ENCODE results near the gene HSD17B3. TPM values are rescaled to one million over a fixed set of nuclear protein-coding genes. Genes with fewer than 3 reads are reported as not detected.

The HSD17B3 gene
- polyA plus RNA-seq, 1 donor (not counting 4 experiments of a cell fraction or from before 2014, with no cell fraction given): 0.17 TPM

GRCh38 chr9:96186591-96187011 is 115.4 kb downstream of the HSD17B3 start:
- no peaks in the 10 kb centered on the region for H4K20me1 ChIP-seq (ENCODE audit: control insufficient read depth, extremely low read depth, insufficient read depth, low read length)
- FAIRE-seq (no peak), DNase-seq (ENCODE audit: low read depth, low spot score) (no peak)
- TF ChIP-seq EZH2 (IDR thresholded peaks at IDR 0.05; ENCODE audit: low read length) (no peak), CTCF (optimal IDR thresholded peaks at IDR 0.05 in 1 of 3, IDR thresholded peaks at IDR 0.05 in 1 of 3, conservative IDR thresholded peaks at IDR 0.05 in 1 of 3; ENCODE audit: extremely low read depth in 1 of 3, insufficient read depth in 2 of 3, low read length in 3 of 3) (no peak)
- no peaks in the 10 kb centered on the region for H3K9me1 ChIP-seq (ENCODE audit: control insufficient read depth, extremely low read depth, insufficient read depth, low read length)
- peaks cover 2% of the 10 kb centered on the region for H3K9me3 ChIP-seq (ENCODE audit: control insufficient read depth, low read depth, low read length)
- H3K27me3 ChIP-seq (ENCODE audit: control insufficient read depth, extremely low read depth, insufficient read depth, low read length): peaks cover 35% of the 10 kb centered on the region
- peak overlapping the region; percentile 68 for H3K4me2 ChIP-seq (ENCODE audit: control insufficient read depth, extremely low read depth, insufficient read depth, low read depth, low read length)
- no peaks in the 10 kb centered on the region for H3K79me2 ChIP-seq (ENCODE audit: control insufficient read depth, insufficient read depth, low read length)
- H2AFZ ChIP-seq (ENCODE audit: control insufficient read depth, low read length): no peak overlapping the region
- no peak overlapping the region for H3K4me3 ChIP-seq (ENCODE audit: control insufficient read depth in 2 of 3, extremely low read depth in 1 of 3, insufficient read depth in 2 of 3, low read depth in 1 of 3, low read length in 3 of 3)
- H3K27ac ChIP-seq (ENCODE audit: control insufficient read depth, insufficient read depth, low read length): no peak overlapping the region
- H3K36me3 ChIP-seq (ENCODE audit: control insufficient read depth in 2 of 2, extremely low read depth in 1 of 2, insufficient read depth in 2 of 2, low read length in 2 of 2): no peaks in the 10 kb centered on the region
- H3K9ac ChIP-seq (ENCODE audit: control insufficient read depth, extremely low read depth, insufficient read depth, low read length): no peak overlapping the region
- dilution Hi-C loops (cut with MboI; ENCODE audit: extremely low pct_ligation_motif_present, low sequenced_read_pairs): no loop called here
- H3K4me1 ChIP-seq (ENCODE audit: control insufficient read depth, extremely low read depth, insufficient read depth, low read length): peaks cover 12% of the 10 kb centered on the region

DNA sequence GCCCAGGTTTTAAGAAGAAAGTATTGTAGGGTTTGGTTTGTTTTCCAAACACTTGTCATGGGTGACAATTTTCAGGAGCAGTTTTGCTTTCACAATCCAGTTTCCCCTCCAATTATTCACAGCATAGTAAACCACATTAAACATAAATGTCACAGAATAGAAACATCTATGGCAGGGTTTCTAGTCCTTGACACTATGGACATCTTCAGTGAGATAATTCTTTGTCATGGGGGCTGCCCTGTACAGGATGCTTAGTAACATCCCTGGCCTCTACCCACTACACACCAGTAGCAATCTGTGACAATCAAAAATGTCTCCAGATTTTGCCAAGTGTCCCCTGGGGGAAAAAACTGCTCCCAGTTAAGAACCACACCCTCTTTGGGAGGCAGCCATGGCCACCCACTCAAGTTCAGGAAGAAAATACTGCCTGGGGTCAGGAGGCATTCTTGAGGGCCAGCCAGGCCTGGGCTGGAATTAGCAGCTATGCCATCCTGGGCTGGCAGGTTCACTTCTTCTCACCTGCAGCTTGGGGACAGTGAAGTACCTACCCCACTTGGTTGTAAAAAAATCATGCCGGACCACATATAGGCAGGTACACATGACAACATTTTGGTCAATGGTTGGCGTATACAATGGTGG is 116.3 kb downstream of the HSD17B3 start:
- no peak for FAIRE-seq
- no peak overlapping the region for H3K4me2 ChIP-seq (ENCODE audit: control insufficient read depth, extremely low read depth, insufficient read depth, low read depth, low read length)
- dilution Hi-C loops (cut with MboI; ENCODE audit: extremely low pct_ligation_motif_present, low sequenced_read_pairs): no loop called here
- no peak overlapping the region for H3K27ac ChIP-seq (ENCODE audit: control insufficient read depth, insufficient read depth, low read length)
- H3K9me3 ChIP-seq (ENCODE audit: control insufficient read depth, low read depth, low read length): peaks cover 2% of the 10 kb centered on the region
- H3K4me1 ChIP-seq (ENCODE audit: control insufficient read depth, extremely low read depth, insufficient read depth, low read length): peaks cover 12% of the 10 kb centered on the region
- H3K9ac ChIP-seq (ENCODE audit: control insufficient read depth, extremely low read depth, insufficient read depth, low read length): no peak overlapping the region
- no peak for DNase-seq (ENCODE audit: low read depth, low spot score)
- H3K79me2 ChIP-seq (ENCODE audit: control insufficient read depth, insufficient read depth, low read length): no peaks in the 10 kb centered on the region
- no peaks in the 10 kb centered on the region for H3K9me1 ChIP-seq (ENCODE audit: control insufficient read depth, extremely low read depth, insufficient read depth, low read length)
- H4K20me1 ChIP-seq (ENCODE audit: control insufficient read depth, extremely low read depth, insufficient read depth, low read length): no peaks in the 10 kb centered on the region
- TF ChIP-seq EZH2 (IDR thresholded peaks at IDR 0.05; ENCODE audit: low read length): no peak
- no peak for TF ChIP-seq CTCF (optimal IDR thresholded peaks at IDR 0.05 in 1 of 3, IDR thresholded peaks at IDR 0.05 in 1 of 3, conservative IDR thresholded peaks at IDR 0.05 in 1 of 3; ENCODE audit: extremely low read depth in 1 of 3, insufficient read depth in 2 of 3, low read length in 3 of 3)
- H3K36me3 ChIP-seq (ENCODE audit: control insufficient read depth in 2 of 2, extremely low read depth in 1 of 2, insufficient read depth in 2 of 2, low read length in 2 of 2): no peaks in the 10 kb centered on the region
- peaks cover 35% of the 10 kb centered on the region for H3K27me3 ChIP-seq (ENCODE audit: control insufficient read depth, extremely low read depth, insufficient read depth, low read length)
- H3K4me3 ChIP-seq (ENCODE audit: control insufficient read depth in 2 of 3, extremely low read depth in 1 of 3, insufficient read depth in 2 of 3, low read depth in 1 of 3, low read length in 3 of 3): no peak overlapping the region
- no peak overlapping the region for H2AFZ ChIP-seq (ENCODE audit: control insufficient read depth, low read length)

Small RNA genes lying within 50 kb of the gene (small RNA-seq; reads per million reads assigned to genes)
- 0 reads per million in 3 experiments for gene RNU6-1160P (ENCODE audit: insufficient read length in 3 of 3, low read depth in 3 of 3, low replicate concordance in 1 of 3)

Other genes starting within 250 kb of the HSD17B3 start
- 12.4 to 20.4 TPM (median 19.8 TPM) in 3 replicates for gene SLC35D2, start 81.5 kb upstream of the HSD17B3 start, polyA plus RNA-seq
- 0.35 to 2.2 TPM (median 2.0 TPM) in 3 replicates for gene ZNF367, start 116.2 kb upstream of the HSD17B3 start, polyA plus RNA-seq
- gene HABP4, start 148.0 kb upstream of the HSD17B3 start, polyA plus RNA-seq: 4.5 to 7.7 TPM (median 6.8 TPM) in 3 replicates